Non-pigmented ciliary epithelial cell (primary cell): ENCODE results near the gene UBXN7.
"Not testable (repeated sequence)": the region's sequence is repeated elsewhere in the genome, so short reads cannot be mapped to it uniquely, and the experiment has no call there.

Source experiments
- DNase-seq: peaks from one replicate; pipeline ENCODE4 v3.0.0-alpha.2; 2010; ENCODE audit warnings: low read depth

The UBXN7 gene

GRCh38 chr3:196418601-196419000 is 13.6 kb downstream of the UBXN7 start:
- no peak for DNase-seq

- DNase-seq, result peak; percentile 26
These were observed 17.8 kb downstream of the UBXN7 start for GRCh38 chr3:196414469-196414868.

DNA sequence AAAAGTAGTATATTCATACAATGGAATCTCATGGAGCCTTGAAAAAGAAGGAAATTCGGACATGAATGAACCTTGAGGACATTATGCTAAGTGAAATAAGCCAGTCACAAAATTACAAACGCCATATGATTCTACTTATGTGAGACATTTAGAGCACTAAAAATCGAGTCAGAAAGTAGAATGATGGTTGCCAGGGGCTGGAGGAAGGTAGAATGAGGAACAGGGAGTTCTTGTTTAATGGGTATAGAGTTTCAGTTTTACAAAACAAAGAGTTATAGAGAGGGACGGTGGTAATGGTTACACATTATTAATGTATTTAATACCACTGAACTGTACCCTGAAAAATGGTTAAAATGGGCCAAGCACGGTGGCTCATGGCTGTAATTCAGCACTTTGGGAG is 19.5 kb downstream of the UBXN7 start:
- no peak for DNase-seq

DNA sequence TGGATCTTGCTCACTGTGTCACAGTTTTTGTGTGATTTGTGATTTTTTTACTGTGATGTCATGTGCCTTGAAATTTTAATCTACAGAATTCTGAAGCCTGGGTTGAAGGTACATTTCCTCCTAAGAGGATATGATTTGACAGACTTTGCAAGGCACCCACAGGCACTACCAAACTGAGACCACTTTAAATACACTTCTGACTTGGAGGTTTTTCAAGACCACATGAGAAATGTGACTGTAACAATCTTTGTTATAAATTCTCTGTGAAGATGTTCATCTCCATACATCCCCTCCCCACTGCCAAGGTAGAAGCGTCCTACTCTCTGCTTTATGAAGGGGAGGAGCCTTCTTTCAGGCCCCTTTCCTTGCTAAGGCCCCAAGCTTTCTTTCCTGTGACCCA is 22.8 kb downstream of the UBXN7 start:
- DNase-seq, result no peak

GRCh38 chr3:196408565-196409300 is 23.5 kb downstream of the UBXN7 start:
- no peak for DNase-seq

- peak; percentile 56 for DNase-seq
These were observed 25.3 kb downstream of the UBXN7 start for GRCh38 chr3:196406811-196407470.

GRCh38 chr3:196400331-196400730 is 31.9 kb downstream of the UBXN7 start:
- no peak for DNase-seq

GRCh38 chr3:196399485-196399945 is 32.7 kb downstream of the UBXN7 start:
- DNase-seq, result peak; percentile 26

GRCh38 chr3:196398782-196399181 is 33.4 kb downstream of the UBXN7 start:
- DNase-seq, result no peak

DNA sequence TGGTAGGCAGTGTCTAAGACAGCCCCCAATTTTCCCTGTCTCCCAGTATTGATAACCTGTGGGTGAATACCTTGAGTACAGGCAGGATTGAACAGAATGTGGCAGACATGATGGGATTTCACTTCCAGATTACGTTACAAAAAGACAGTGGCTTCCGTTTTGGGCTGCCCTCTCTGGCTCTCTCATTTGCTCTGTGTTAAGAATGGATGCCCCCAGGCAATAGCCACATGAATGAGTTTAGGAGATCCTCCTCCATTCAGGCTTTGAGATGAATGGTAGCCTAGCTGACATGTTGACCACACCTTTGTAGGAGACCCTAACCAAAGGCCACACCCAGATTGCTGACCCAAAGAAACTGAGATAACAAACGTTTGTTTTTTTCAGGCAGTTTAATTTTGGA is 34.3 kb downstream of the UBXN7 start:
- DNase-seq, result no peak

GRCh38 chr3:196390116-196390515 is 42.1 kb downstream of the UBXN7 start:
- DNase-seq, result no peak

DNA sequence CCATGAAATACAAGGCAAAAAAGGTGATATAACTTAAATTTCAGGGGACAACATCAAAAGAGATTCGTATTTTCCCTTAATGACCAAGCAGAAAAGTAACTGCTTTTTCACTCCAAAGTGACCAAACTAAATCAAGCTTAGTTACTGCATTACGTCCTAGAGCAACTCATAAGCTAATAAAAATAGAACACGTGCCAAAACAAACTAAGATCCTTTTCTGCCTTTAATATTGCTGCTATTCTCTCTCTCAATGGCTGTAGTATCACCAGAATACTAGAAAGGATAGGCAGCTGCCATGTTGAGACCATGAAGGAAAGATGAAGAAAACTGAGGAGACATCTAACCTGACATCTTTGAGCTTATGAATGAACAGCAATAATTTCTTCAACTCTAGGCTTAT is 43.3 kb downstream of the UBXN7 start:
- DNase-seq, result no peak

- DNase-seq, result not testable (repeated sequence)
These were observed 44.3 kb downstream of the UBXN7 start for GRCh38 chr3:196387941-196388340.

GRCh38 chr3:196386797-196387196 is 45.4 kb downstream of the UBXN7 start:
- not testable (repeated sequence) for DNase-seq

DNA sequence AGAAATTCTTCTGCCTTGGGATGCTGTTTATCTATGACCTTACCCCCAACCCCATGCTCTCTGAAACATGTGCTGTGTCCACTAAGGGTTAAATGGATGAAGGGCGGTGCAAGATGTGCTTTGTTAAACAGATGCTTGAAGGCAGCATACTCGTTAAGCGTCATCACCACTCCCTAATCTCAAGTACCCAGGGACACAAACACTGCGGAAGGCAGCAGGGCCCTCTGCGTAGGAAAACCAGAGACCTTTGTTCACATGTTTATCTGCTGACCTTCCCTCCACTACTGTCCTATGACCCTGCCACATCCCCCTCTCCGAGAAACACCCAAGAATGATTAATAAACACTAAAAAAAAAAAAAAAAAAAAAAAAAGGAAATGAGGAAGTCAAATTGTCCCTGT is 46.2 kb downstream of the UBXN7 start:
- DNase-seq, result not testable (repeated sequence)

- not testable (repeated sequence) for DNase-seq
These were observed 46.8 kb downstream of the UBXN7 start for GRCh38 chr3:196385446-196385845.

DNA sequence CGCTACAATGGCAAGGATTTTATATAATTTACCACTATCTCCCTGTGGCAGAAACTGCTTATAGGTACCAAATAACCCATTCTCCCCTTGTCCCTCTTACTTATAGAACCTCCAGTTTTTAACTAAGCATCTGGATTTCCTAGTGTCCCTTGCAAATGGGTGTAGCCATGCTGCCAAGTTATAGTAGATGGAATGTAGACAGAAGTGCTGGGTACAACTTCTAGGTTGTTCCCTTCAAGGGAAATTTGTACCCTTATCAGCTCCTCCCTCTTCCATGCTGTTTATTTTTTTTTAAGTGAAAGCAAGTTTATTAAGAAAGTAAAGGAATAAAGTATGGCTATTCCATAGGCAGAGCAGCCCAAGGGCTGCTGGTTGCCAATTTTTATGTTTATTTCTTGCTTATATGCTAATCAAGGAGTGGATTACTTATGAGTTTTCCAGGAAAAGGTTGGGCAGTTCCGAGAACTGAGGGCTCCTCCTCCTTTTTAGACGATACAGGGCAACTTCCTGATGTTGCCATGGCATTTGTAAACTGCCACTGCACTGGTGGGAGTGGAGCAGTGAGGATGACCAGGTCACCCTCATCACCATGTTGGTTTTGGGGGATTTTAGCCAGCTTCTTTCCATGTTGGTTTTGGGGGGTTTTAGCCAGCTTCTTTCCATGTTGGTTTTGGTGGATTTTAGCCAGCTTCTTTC is 53.9 kb downstream of the UBXN7 start:
- no peak for DNase-seq

DNA sequence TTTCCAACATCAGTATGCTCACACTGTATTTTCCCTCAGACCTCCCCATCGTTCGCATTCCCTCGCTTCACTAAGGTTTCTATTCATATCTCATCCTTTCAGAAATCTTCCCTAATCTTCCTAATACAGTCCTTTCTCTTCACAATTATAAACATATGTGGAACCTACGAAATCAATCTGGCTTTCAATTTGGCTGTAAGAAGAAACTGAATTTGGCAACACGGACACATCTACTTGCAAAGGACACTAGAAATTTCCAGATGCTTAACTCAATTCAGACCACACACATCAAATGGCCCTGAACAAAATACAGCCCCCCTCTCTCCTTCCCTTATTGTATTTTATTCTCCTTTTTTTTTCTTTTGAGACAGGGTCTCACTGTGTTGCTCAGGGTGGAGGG is 54.9 kb downstream of the UBXN7 start:
- no peak for DNase-seq

- no peak for DNase-seq
These were observed 66.5 kb downstream of the UBXN7 start for GRCh38 chr3:196365736-196366135.

GRCh38 chr3:196360586-196360985 is 71.6 kb downstream of the UBXN7 start:
- DNase-seq, result no peak

GRCh38 chr3:196358540-196358939 is 73.7 kb downstream of the UBXN7 start:
- DNase-seq, result not testable (repeated sequence)

GRCh38 chr3:196357905-196358304 is 74.3 kb downstream of the UBXN7 start:
- DNase-seq, result no peak

DNA sequence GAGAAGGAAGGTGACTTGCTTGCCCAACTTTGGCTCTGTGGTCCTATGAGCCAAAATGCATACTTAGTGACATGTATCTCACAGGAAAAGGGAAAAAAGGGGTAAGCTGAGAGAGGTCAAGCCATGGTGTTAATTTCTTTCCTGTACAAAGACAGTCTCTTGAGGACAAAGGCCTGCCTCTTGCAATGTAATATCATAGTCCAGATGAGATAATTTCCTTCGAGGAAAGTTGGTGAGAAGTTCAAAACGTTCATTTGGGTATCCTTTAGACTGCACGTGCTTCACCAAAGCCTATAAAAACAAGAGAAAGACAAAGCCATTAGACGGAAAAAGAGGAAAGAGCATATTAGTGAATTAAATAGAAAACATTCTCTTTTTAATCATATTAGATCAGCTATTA is 75.7 kb downstream of the UBXN7 start:
- DNase-seq, result no peak
